Measurements from ENCODE around the gene ARMC9.

ARMC9 gene

DNA sequence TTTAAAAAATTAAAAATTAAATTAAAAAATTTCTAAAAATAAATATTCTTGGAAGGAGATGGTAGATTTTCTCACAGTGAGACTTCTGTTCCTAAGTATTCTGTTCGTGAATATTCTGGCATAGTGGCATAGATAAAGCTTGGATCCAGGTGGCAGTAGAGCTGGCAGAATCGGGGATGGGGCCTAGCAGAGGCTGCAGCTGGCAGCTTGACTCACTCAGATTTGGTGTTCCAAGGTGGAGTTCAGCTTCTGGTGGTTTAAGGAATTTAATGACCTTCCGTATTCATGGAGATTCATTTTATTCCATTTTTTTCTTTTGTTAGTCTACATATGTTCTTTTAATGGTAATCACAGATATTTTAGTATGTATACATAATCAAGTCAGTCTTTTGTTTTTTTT is 19.9 kb downstream of the ARMC9 start:
- H3K4me3 ChIP-seq (ENCODE audit: low read depth, low read length): no peak overlapping the region
- no peak for TF ChIP-seq CTCF (IDR thresholded peaks at IDR 0.05; ENCODE audit: borderline replicate concordance, insufficient read depth, low read depth, low read length)

GRCh38 chr2:231219289-231219688 is 20.9 kb downstream of the ARMC9 start:
- TF ChIP-seq CTCF (IDR thresholded peaks at IDR 0.05; ENCODE audit: borderline replicate concordance, insufficient read depth, low read depth, low read length): no peak
- no peak overlapping the region for H3K4me3 ChIP-seq (ENCODE audit: low read depth, low read length)

DNA sequence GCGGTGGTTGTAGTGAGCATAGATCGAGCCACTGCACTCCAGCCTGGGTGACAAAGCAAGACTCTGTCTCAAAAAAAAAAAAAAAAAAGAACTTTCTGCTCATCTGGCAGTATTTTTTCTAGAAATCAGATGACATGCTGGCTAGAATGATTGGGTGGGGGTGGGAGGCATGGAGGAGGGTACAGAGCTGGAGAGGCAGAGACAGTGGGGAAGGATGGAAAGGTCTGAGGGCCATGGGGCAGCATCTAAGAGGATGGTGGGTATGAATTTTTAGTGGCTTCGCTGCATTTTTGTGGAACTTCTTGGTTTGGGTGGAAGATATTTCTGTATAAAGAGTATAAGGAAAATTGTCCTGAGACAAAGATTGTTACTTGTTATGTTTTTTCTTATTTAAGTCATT is 23.3 kb downstream of the ARMC9 start:
- TF ChIP-seq CTCF (IDR thresholded peaks at IDR 0.05; ENCODE audit: borderline replicate concordance, insufficient read depth, low read depth, low read length): no peak
- no peak overlapping the region for H3K4me3 ChIP-seq (ENCODE audit: low read depth, low read length)

DNA sequence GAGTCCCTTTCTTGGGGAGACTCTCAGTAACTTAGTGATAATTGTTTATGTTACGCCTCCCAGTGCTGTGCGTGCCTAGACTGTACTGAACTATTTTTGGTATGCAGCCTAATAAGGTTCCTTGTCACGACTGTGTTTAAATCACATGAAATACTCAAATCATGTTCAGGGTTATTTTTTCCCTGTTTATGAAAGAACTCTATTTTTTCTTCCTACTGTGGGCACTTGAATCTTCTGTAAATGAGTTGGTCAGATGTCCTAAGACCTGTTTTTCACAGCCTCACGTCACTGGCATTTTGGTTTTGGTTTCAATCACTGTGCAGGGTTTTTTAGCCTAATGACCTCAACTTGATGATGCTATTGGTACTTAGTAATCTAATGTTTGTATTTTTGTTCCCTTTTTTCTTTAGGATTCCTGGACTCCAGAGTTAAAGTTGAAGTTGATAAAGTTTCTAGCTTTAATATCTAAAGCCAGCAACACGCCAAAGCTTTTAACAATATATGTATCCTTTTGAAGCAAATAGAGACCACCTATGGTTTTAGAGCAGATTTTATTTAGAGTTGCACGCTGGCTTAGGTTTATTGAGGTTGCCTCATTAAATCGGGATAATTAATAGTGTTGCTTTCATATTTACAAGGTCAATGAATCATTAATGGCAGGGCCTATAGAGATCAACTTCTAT is 24.0 kb downstream of the ARMC9 start:
- no peak for TF ChIP-seq CTCF (IDR thresholded peaks at IDR 0.05; ENCODE audit: borderline replicate concordance, insufficient read depth, low read depth, low read length)
- no peak overlapping the region for H3K4me3 ChIP-seq (ENCODE audit: low read depth, low read length)

- H3K4me3 ChIP-seq (ENCODE audit: low read depth, low read length): no peak overlapping the region
- no peak for TF ChIP-seq CTCF (IDR thresholded peaks at IDR 0.05; ENCODE audit: borderline replicate concordance, insufficient read depth, low read depth, low read length)
Observed at GRCh38 chr2:231223001-231223375, 24.6 kb downstream of the ARMC9 start.

DNA sequence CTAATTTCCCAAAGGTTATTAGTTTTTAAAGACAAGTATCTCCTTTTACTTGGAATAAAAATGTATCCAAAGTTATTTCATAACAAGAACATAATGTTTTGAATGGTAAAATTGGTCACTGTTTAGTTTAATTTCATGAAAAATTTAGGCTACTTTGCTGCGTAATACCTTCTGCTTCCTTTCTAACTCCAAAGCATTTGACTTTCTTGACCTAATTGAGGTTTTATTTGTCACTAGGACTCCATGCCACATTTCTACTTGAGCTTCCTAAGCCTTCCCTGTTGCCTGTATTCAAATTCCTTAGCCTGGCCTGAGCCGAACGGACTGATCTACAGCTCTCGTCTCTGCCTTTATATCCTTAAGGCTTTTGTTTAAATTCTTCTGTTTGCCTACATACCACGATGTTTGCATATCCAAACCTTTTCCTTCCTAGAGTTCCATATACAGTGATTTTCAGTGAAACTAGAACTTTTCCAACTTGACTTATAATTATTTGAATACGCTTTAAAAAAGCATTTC is 25.1 kb downstream of the ARMC9 start:
- H3K4me3 ChIP-seq (ENCODE audit: low read depth, low read length): no peak overlapping the region
- no peak for TF ChIP-seq CTCF (IDR thresholded peaks at IDR 0.05; ENCODE audit: borderline replicate concordance, insufficient read depth, low read depth, low read length)

Measured in GM12875 (cell line).